ENCODE results near the gene SPINK6. TPM values are rescaled to one million over a fixed set of nuclear protein-coding genes. Genes with fewer than 3 reads are reported as not detected.

The SPINK6 gene
- total and polyA plus RNA-seq, 2 of the 4 experiments (the other 2 are of a cell fraction): not detected

DNA sequence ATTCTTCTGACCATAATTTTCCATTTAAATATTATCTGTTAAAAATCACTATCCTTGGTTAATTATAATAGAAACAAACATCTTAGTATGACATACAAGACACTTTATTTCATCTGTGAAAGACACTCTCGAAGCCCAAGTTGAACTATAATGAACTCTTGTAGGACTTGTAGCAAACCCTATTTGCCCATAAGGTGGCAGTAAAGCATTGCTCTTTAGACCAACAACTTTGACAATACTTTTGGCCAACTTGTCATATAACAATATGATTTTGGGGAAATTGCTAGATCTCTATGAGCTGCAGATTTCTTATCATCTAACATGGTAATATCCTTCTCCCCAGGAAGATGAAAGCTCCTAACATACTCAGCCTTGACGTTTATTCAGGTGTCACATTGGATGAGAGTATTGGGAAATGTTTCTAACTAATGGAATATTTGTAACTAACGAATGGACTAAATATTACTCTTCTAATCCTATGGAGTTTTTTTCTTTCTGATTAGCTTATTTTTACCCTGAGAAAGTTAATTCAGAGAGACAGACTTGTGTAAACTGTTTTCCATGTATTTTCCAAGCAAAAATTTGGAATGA is 23.5 kb upstream of the SPINK6 start:
- no peak overlapping the region for H3K27ac ChIP-seq (ENCODE audit: insufficient read depth, low read length)
- in situ Hi-C loops (cut with MboI; ENCODE audit: low sequenced_read_pairs) (loop anchor here (5.0 to 25.0 kb wide), 3 partner anchors 195 to 858 kb away; no protein-coding TSS in a partner anchor), intact Hi-C loops (cut with micrococcal nuclease) (loop anchor here (1.0 to 5.0 kb wide), 4 partner anchors 195 to 933 kb away; no protein-coding TSS in a partner anchor), dilution Hi-C loops (cut with HindIII; ENCODE audit: low sequenced_read_pairs, unreplicated experiment) (no loop called here)
- peak; percentile 72 for ATAC-seq (ENCODE audit: low read depth)
- no peak overlapping the region for H3K4me3 ChIP-seq (ENCODE audit: insufficient read depth, low read depth, low read length)
- no peak overlapping the region for H2BK20ac ChIP-seq (ENCODE audit: low read depth, low read length)
- no peaks in the 10 kb centered on the region for H3K9me1 ChIP-seq (ENCODE audit: insufficient read depth, low read length)
- H2AK9ac ChIP-seq (replicated peaks; ENCODE audit: low read depth, low read length, poor library complexity): no peak overlapping the region
- H3K56ac ChIP-seq (ENCODE audit: extremely low read depth, insufficient read depth, low read length): no peak overlapping the region
- H3K4me2 ChIP-seq (ENCODE audit: low read depth, low read length): no peak overlapping the region
- no peaks in the 10 kb centered on the region for H3K79me1 ChIP-seq (ENCODE audit: low read depth in 1 of 2, low read length in 2 of 2)
- H3K4ac ChIP-seq (ENCODE audit: low read depth, low read length): no peak overlapping the region
- CTCF ChIA-PET: interaction anchor here (0.7 to 2.1 kb wide), 4 partner anchors 9 to 552 kb away, joined by 3 to 13 read pairs (median 6); no protein-coding TSS in a partner anchor
- no peak overlapping the region for H4K5ac ChIP-seq (ENCODE audit: low read depth, low read length)
- no peaks in the 10 kb centered on the region for H3K36me3 ChIP-seq (ENCODE audit: control insufficient read depth, insufficient read depth, low read length)
- DNase-seq: peak; percentile 63
- peak; percentile 45 for TF ChIP-seq SMC3 (IDR thresholded peaks at IDR 0.05; ENCODE audit: low read depth, low read length)
- TF ChIP-seq BHLHE40 (IDR thresholded peaks at IDR 0.05; ENCODE audit: low read depth, low read length): no peak
- peak; percentile 78 for TF ChIP-seq RAD21 (IDR thresholded peaks at IDR 0.05; ENCODE audit: low read length)
- TF ChIP-seq, protein P1, sequence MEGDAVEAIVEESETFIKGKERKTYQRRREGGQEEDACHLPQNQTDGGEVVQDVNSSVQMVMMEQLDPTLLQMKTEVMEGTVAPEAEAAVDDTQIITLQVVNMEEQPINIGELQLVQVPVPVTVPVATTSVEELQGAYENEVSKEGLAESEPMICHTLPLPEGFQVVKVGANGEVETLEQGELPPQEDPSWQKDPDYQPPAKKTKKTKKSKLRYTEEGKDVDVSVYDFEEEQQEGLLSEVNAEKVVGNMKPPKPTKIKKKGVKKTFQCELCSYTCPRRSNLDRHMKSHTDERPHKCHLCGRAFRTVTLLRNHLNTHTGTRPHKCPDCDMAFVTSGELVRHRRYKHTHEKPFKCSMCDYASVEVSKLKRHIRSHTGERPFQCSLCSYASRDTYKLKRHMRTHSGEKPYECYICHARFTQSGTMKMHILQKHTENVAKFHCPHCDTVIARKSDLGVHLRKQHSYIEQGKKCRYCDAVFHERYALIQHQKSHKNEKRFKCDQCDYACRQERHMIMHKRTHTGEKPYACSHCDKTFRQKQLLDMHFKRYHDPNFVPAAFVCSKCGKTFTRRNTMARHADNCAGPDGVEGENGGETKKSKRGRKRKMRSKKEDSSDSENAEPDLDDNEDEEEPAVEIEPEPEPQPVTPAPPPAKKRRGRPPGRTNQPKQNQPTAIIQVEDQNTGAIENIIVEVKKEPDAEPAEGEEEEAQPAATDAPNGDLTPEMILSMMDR (conservative IDR thresholded peaks at IDR 0.05; ENCODE audit: low read depth, low read length): peak; percentile 65
- no peak overlapping the region for H3K18ac ChIP-seq (ENCODE audit: low read depth, low read length)
- no peak overlapping the region for H3K23ac ChIP-seq (ENCODE audit: low read depth, low read length)
- H4K8ac ChIP-seq (ENCODE audit: low read depth in 2 of 2, low read length in 2 of 2): no peak overlapping the region
- no peaks in the 10 kb centered on the region for H4K20me1 ChIP-seq (ENCODE audit: insufficient read depth, low read length)
- H3K4me1 ChIP-seq (ENCODE audit: control insufficient read depth, insufficient read depth, low read length): no peaks in the 10 kb centered on the region
- no CpG with 5 or more reads among the region's 3 CpGs for WGBS, 2 experiments (ENCODE audit: extremely low coverage in 2 of 2, insufficient read length in 1 of 2)
- no peaks in the 10 kb centered on the region for H3K27me3 ChIP-seq (ENCODE audit: control insufficient read depth, insufficient read depth, low read length)
- H4K91ac ChIP-seq (ENCODE audit: insufficient read depth, low read depth, low read length): no peak overlapping the region
- H2BK120ac ChIP-seq (ENCODE audit: low read depth, low read length): no peak overlapping the region
- no peak overlapping the region for H3K14ac ChIP-seq (replicated peaks; ENCODE audit: low read depth, low read length)
- POLR2A ChIA-PET (ENCODE audit: unreplicated experiment): no interaction called here
- no peak overlapping the region for H2AFZ ChIP-seq (replicated peaks; ENCODE audit: low read length, poor library complexity)
- H3K9me3 ChIP-seq (ENCODE audit: control insufficient read depth, insufficient read depth, low read length): no peaks in the 10 kb centered on the region
- no peak overlapping the region for H2BK5ac ChIP-seq (ENCODE audit: low read depth, low read length, poor library complexity, severe bottlenecking)
- BruUV-seq (replicated peaks): no TSS peak
- H2AK5ac ChIP-seq (ENCODE audit: low read depth, low read length): no peak overlapping the region
- no peak overlapping the region for H2BK15ac ChIP-seq (ENCODE audit: low read depth, low read length)
- H3K9ac ChIP-seq (ENCODE audit: low read depth, low read length): no peak overlapping the region

Data from IMR-90 (cell line).